HG02610 (cell line): ENCODE measurements around the gene CSTF2T.
"Not testable (repeated sequence)": the region's sequence is repeated elsewhere in the genome, so short reads cannot be mapped to it uniquely, and the experiment has no call there.

Source experiments
- ATAC-seq: cut with Tn5 transposase; IDR thresholded peaks from one replicate; pipeline ENCODE4 v1.9.1; 2021; ENCODE audit warnings: mild to moderate bottlenecking, moderate library complexity; ENCODE audit not compliant: unreplicated experiment

CSTF2T gene

DNA sequence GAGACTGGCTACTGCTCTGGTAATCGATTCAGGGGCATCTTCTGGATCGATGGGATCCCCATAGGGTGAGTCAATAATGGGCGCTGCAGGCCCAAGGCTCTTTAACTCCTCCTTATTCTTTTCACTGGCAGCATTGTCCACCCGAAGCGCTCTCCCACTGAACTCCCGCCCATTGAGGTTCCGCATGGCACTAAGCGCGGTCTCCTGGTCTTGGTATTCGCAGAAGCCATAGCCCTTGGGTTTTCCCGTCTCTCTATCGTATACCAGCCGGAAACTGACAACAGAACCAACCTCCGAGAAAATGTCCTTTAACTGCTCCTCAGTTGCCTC lies 285 bp downstream of the CSTF2T start:
- peak; percentile 33 for ATAC-seq

DNA sequence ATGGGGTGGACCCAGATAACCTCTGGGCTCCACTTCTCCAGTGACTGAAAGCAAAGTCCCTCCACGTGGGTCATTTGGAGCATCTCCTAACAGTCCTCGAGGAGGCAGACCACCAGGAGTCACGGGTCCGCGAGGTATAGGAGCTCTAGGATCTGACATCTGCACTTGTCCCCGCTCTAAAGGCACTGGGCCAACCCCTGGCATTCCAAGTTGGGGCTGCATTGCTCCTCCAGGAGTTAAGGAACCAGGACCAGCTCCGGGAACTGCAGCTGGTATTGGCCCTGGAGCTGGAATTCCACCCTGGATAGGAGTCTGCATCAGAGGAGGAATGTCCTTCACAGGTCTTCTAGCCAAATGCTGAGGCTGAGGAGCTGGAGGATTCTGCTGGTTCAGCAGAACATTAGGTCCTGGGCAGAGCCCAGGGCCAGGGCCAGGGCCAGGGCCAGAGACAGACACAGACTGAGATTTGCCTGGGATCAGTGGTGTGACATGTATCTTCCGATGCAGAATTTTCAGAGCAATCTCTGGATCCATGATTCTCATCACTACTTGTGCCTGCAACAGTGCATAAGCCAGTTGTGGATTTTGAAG lies 827 bp downstream of the CSTF2T start:
- no peak for ATAC-seq

DNA sequence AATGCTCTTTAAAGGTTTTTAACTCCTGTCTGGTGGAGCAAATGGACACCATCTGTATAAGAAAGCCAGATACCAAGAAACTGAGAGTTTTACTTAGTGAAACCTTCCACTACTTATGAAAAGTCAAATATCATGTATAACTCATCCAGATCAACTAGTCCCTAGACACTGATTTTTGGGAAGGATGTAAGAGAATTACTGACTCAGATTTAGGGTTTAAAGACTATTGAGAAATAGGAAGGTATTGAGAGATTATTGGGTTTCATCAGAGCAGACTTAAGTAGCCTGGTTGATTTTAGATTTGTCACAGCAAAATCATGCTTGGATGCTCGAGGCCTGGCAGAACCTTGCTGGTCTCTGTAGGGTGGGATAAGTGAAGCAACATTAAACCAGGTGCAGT lies 3.1 kb downstream of the CSTF2T start:
- no peak for ATAC-seq

GRCh38 chr10:51694086-51694768 lies 5.2 kb downstream of the CSTF2T start:
- ATAC-seq, result no peak

DNA sequence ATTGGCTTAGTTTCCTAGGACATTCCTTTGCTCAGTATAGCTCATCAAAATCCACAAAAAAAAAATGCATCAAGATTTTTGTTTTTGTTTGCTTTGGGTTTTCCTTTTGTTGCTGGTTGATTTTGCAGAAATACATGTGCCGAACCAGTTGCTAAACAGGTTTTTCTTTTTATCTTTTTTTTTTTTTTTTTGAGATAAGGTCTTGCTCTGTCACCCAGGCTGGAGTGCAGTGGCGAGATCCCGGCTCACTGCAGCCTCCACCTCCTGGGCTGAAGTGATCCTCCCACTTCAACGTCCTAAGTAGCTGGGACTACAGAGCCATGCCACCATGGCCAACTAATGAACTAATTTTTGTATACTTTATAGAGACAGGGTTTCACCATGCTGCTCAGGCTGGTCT lies 8.3 kb downstream of the CSTF2T start:
- no peak for ATAC-seq

DNA sequence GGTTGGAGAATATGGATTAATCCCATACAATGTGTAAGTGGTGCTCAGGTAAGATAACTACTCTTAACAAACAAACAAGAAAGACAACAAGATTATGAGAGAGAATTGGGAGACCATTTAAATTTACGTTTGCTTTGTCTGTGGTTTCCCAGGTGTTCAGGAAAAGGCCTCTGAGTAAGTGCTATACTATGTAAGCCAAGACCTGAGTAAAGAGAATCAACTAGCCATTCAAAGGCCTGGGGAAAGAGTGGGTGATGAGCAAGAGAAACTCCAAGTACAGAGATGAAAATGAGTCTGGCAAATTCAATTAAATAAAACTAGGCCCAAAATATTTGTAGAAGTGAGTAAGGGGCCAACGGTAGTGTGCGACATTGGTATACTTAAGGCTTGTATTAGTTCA lies 9.9 kb downstream of the CSTF2T start:
- ATAC-seq, result no peak

DNA sequence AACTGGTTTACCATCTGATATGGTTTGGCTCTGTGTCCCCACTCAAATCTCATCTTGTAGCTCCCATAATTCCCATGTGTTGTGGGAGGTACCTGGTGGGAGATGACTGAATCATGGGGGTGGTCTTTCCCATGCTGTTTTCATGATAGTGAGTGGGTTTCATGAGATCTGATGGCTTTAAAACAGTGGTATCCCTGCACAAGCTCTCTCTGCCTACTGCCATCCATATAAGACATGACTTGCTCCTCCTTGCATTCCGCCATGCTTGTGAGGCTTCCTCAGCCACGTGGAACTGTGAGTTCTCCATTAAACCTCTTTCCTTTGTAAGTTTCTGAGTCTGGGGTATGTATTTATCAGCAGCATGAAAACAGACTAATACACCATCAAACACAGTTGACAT lies 10.6 kb downstream of the CSTF2T start:
- ATAC-seq, result not testable (repeated sequence)

DNA sequence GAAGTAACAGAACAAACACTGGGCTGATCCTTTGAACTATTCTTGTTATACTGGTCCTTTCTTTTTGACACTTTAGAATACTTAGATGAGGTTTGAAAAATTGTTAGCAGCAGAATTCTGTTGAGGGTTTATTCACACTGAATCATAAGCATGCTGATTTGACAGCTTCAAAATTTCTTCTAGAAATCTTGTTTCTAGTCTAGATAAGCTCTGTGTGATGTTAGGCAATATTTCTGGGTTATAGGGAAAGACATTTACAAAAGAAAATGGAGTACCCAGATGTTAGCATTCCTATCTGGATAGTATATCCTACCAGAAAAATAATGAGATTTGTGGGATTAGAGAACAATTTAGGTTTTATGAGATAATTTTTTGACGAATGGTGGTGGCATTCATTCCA lies 12.1 kb downstream of the CSTF2T start:
- no peak for ATAC-seq

DNA sequence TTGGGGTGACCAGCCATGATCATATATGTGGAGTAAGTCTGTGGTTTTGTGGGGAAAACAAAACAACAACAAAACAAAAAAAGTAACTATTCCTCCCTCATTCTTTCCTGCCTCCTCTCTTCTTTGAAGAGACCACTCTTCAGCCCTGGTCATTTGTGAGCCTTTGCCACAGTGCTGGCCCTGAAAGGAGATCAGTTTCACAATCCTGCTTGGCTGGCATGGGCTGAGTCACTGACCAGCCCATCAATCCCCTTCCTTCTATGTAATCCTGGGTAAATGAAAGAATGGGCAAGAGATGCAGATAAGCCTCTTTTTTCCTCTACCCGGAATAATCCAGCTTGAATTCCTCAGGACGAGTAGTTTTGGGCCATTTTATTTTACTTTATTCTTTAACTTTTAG lies 13.6 kb downstream of the CSTF2T start:
- no peak for ATAC-seq

DNA sequence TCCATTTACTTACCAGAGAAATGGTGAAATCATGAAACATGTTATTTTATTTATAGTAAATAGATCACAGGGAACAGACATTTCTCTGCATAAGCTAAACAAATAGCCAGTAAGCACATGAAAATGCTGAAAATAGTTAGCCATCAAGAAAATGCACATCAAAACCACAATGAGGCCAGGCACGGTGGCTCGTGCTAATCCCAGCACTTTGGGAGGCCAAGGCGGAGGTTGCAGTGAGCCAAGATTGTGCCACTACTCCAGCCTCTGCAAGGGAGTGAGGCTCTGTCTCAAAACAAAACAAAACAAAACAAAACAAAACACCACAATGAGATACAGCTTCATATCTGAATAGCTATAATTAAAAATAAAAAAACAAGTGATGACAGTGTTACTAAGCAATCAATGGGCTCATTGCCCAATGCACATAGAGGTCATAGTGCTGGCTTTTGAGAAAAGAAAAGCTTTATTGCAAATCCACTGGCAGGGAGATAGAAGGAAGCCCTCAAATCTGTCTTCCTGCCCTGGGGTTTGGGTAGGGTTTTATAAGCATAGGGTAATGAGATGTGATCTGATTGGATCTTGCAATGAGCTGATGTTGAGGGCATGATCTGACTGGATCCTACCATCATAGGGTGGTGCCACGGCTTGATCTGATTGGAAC lies 16.2 kb downstream of the CSTF2T start:
- ATAC-seq, result no peak

- ATAC-seq, result no peak
Measured at GRCh38 chr10:51679841-51680240, 19.6 kb downstream of the CSTF2T start.

GRCh38 chr10:51675088-51675487 lies 24.3 kb downstream of the CSTF2T start:
- no peak for ATAC-seq

DNA sequence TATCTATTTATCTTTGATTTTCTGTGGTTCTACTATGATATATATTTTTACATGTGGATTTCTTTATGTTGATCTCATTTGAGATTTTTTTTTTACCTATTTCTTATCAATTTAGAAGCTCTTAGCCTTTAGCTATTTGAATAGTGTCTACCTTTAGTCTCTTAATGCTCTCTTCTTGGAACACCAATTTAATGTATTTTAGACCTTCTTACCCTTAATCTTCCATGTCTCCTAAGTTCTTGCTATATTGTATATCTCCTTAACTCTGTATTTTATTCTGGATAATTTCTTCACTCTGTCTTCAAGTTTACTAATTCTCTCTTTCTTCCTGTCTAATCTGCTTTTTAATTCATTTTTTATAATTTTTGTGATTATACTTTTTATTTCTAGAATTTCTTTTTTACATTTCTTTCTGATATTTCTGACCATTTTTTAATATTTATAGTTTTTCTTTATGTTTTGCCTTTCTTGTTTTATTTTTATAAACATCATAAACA lies 27.3 kb downstream of the CSTF2T start:
- ATAC-seq, result no peak

DNA sequence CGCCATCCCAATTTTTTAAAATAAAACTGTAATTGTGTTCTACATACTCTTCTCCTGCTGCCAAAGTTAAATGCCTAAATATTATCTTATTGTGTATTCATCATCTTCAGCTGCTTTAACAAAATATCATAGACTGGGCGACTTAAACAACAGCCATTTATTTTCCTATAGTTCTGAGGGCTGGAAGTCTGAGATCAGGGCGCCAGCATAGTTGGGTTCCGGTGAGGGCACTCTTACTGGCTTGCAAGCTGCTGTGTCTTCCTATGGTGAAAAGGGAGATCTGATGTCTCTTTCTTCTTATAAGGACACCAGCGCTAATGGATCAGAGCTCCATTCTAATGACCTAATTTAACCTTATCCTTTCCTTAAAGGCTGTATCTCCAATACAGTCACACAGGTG lies 30.4 kb downstream of the CSTF2T start:
- ATAC-seq, result no peak

DNA sequence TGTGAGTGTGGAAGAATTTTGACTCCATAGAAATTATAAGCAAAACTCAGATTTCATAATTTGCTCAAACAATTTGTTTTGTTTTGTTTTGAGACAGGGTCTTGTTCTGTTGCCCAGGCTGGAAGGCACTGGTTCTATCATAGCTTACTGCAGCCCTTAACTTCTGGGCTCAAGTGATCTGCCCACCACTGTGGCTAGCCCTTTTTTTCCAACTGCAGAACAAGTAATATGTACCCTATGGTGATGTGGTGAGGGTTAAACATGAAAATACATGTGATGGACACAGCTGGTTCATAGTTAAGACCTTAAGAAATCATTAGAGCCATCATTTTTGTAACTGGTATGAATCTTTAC lies 31.1 kb downstream of the CSTF2T start:
- no peak for ATAC-seq

- ATAC-seq, result no peak
Measured at GRCh38 chr10:51667678-51668335, 31.6 kb downstream of the CSTF2T start.

DNA sequence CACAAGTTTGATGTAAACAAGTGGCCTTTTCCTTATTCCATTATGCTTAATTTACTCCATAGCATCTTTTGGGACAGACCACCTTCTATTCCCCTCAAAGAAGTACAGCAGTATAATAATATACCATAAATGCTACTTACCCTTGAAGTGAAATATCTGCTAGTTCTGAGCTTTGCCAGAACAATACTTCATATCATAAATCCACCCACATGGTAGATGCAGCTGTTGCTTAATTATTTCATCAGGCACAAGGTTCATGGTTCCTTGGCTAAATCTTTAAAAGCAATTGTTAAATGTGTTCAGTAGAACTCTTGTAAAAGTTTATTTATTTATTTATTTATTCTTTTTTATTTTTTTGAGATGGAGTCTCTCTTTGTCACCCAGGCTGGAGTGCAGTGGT lies 32.9 kb downstream of the CSTF2T start:
- ATAC-seq, result no peak

DNA sequence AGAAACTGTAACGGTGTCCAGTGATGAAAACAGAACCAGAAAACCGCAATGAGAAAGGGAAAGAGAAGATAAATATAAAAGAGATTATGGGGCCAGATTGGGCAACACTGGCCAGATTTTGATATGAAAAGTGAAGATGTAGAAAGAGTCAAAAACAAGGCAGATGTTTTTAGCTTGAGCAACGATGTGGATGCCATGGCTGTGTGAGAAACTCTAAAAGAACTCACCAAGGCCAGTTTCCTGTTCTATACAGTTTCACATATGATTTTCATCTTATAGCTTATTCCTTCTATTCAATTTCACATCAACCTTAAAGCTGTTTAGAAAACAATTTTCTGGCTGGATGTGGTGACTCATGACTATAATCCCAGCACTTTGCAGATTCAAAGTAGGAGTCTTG lies 36.3 kb downstream of the CSTF2T start:
- ATAC-seq, result no peak

GRCh38 chr10:51659344-51659743 lies 40.1 kb downstream of the CSTF2T start:
- no peak for ATAC-seq

- ATAC-seq, result no peak
Measured at GRCh38 chr10:51658000-51658399, 41.4 kb downstream of the CSTF2T start.

GRCh38 chr10:51656503-51656902 lies 42.9 kb downstream of the CSTF2T start:
- ATAC-seq, result no peak

- ATAC-seq, result no peak
Measured at GRCh38 chr10:51654918-51655317, 44.5 kb downstream of the CSTF2T start.
